HG03460 (cell line): Measurements from ENCODE around the gene BPIFB4.
"Not testable (repeated sequence)": the region's sequence is repeated elsewhere in the genome, so short reads cannot be mapped to it uniquely, and the experiment has no call there.

Experiments used
- ATAC-seq: cut with Tn5 transposase; IDR thresholded peaks from one replicate; pipeline ENCODE4 v1.9.1; 2021; ENCODE audit not compliant: unreplicated experiment

The BPIFB4 gene

GRCh38 chr20:33079259-33079658 is at the start of gene BPIFB4:
Gene BPIFB4, plus strand, starts transcription at chr20:33079643. Its CDS starts 1,884 bp downstream, at chr20:33081527.
- ATAC-seq = no peak

GRCh38 chr20:33030076-33030475 is 49.4 kb upstream of the BPIFB4 start:
- no peak for ATAC-seq

- no peak for ATAC-seq
These were observed 48.9 kb upstream of the BPIFB4 start for GRCh38 chr20:33030569-33030968.

- no peak for ATAC-seq
These were observed 47.9 kb upstream of the BPIFB4 start, which contains the start of gene BPIFB6 for GRCh38 chr20:33031531-33031930. Gene BPIFB6, plus strand, starts transcription at chr20:33031648. Its CDS starts 0 bp downstream, at chr20:33031648.

GRCh38 chr20:33032555-33032954 is 46.9 kb upstream of the BPIFB4 start:
- no peak for ATAC-seq

- no peak for ATAC-seq
These were observed 46.1 kb upstream of the BPIFB4 start for GRCh38 chr20:33033381-33033780.

- ATAC-seq = no peak
These were observed 45.3 kb upstream of the BPIFB4 start for GRCh38 chr20:33034115-33034514.

GRCh38 chr20:33034901-33035492 is 44.4 kb upstream of the BPIFB4 start:
- no peak for ATAC-seq

GRCh38 chr20:33037456-33037855 is 42.0 kb upstream of the BPIFB4 start:
- no peak for ATAC-seq

- ATAC-seq = no peak
These were observed 41.2 kb upstream of the BPIFB4 start for GRCh38 chr20:33038243-33038642.

- no peak for ATAC-seq
These were observed 37.0 kb upstream of the BPIFB4 start for GRCh38 chr20:33042430-33042829.

GRCh38 chr20:33042983-33043730 is 36.3 kb upstream of the BPIFB4 start:
- no peak for ATAC-seq

- no peak for ATAC-seq
These were observed 35.7 kb upstream of the BPIFB4 start for GRCh38 chr20:33043731-33044181.

GRCh38 chr20:33045129-33045721 is 34.2 kb upstream of the BPIFB4 start:
- not testable (repeated sequence) for ATAC-seq

- no peak for ATAC-seq
These were observed 33.0 kb upstream of the BPIFB4 start for GRCh38 chr20:33046412-33046811.

GRCh38 chr20:33051333-33051732 is 28.1 kb upstream of the BPIFB4 start:
- no peak for ATAC-seq

- no peak for ATAC-seq
These were observed 25.9 kb upstream of the BPIFB4 start, which contains the start of gene BPIFB3 for GRCh38 chr20:33053291-33054106. Gene BPIFB3, plus strand, starts transcription at chr20:33053903. Its CDS starts 1,533 bp downstream, at chr20:33055436.

GRCh38 chr20:33054381-33054780 is 25.1 kb upstream of the BPIFB4 start:
- ATAC-seq = no peak

GRCh38 chr20:33054791-33055190 is 24.7 kb upstream of the BPIFB4 start:
- no peak for ATAC-seq

GRCh38 chr20:33059136-33059535 is 20.3 kb upstream of the BPIFB4 start:
- ATAC-seq = no peak

GRCh38 chr20:33059741-33060390 is 19.6 kb upstream of the BPIFB4 start:
- no peak for ATAC-seq
